ENCODE measurements around the gene VEGFA. TPM values are rescaled to one million over a fixed set of nuclear protein-coding genes. Genes with fewer than 3 reads are reported as not detected.

VEGFA gene
- total and polyA plus RNA-seq, 2 of the 8 experiments (the other 6 are each of a cell fraction or from before 2014, with no cell fraction given): 42.2 to 58.5 TPM

DNA sequence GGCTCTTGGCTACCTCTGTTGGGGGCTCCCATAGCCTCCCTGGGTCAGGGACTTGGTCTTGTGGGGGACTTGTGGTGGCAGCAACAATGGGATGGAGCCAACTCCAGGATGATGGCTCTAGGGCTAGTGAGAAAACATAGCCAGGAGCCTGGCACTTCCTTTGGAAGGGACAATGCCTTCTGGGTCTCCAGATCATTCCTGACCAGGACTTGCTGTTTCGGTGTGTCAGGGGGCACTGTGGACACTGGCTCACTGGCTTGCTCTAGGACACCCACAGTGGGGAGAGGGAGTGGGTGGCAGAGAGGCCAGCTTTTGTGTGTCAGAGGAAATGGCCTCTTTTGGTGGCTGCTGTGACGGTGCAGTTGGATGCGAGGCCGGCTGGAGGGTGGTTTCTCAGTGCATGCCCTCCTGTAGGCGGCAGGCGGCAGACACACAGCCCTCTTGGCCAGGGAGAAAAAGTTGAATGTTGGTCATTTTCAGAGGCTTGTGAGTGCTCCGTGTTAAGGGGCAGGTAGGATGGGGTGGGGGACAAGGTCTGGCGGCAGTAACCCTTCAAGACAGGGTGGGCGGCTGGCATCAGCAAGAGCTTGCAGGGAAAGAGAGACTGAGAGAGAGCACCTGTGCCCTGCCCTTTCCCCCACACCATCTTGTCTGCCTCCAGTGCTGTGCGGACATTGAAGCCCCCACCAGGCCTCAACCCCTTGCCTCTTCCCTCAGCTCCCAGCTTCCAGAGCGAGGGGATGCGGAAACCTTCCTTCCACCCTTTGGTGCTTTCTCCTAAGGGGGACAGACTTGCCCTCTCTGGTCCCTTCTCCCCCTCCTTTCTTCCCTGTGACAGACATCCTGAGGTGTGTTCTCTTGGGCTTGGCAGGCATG is 9.2 kb downstream of the VEGFA start:
- Histone ChIP-seq H2AFZ (ENCODE audit: low read length) (no peak overlapping the region), H3K79me2 (ENCODE audit: control insufficient read depth in 1 of 2, insufficient read depth in 2 of 2, low read length in 2 of 2) (peaks cover 3 to 34% of the 10 kb centered on the region in 2 experiments; a peak in 3 of 4 replicates), H3K9ac (replicated peaks in 1 of 4; ENCODE audit: extremely low read depth in 1 of 4, low read depth in 3 of 4, low read length in 3 of 4) (no peak overlapping the region; a peak in 1 of 7 replicates), H2BK15ac (ENCODE audit: low read length) (no peak overlapping the region), H3K18ac (ENCODE audit: extremely low read depth, low read length) (no peak overlapping the region; the same call in 1 of the 2 replicates), H2BK120ac (replicated peaks; ENCODE audit: low read depth, low read length) (no peak overlapping the region), H3K14ac (ENCODE audit: insufficient read length) (no peak overlapping the region), H2AK5ac (ENCODE audit: low read depth, low read length) (no peak overlapping the region), H3K23me2 (ENCODE audit: low read depth, low read length) (no peaks in the 10 kb centered on the region), H3K9me3 (ENCODE audit: insufficient read depth in 2 of 2, low read depth in 1 of 2, low read length in 1 of 2) (no peaks in the 10 kb centered on the region), H3K27ac (ENCODE audit: low read depth, low read length) (no peak overlapping the region), H2BK12ac (ENCODE audit: low read depth, low read length) (no peak overlapping the region), H4K5ac (ENCODE audit: insufficient read length, low read depth, low read length) (no peak overlapping the region), H3K27me3 (replicated peaks in 1 of 4; ENCODE audit: control insufficient read depth in 3 of 4, extremely low read depth in 1 of 4, insufficient read depth in 3 of 4, low read length in 3 of 4) (no peaks in the 10 kb centered on the region), H3K4me1 (replicated peaks in 1 of 4; ENCODE audit: control insufficient read depth in 3 of 4, insufficient read depth in 4 of 4, low read length in 3 of 4) (peaks cover 0 to 11% (median 8%) of the 10 kb centered on the region in 4 experiments; a peak in 6 of 7 replicates), H4K91ac (replicated peaks; ENCODE audit: insufficient read length, low read length) (no peak overlapping the region), H3K4ac (replicated peaks; ENCODE audit: insufficient read length, low read depth, low read length) (no peak overlapping the region), H3K36me3 (ENCODE audit: control insufficient read depth in 2 of 4, insufficient read depth in 4 of 4, low read length in 3 of 4) (peaks cover 28 to 75% (median 64%) of the 10 kb centered on the region in 4 experiments), H3K4me3 (ENCODE audit: extremely low read depth in 1 of 4, insufficient read depth in 2 of 4, low read depth in 3 of 4, low read length in 4 of 4) (no peak overlapping the region), H2BK20ac (ENCODE audit: low read length) (no peak overlapping the region), H4K8ac (ENCODE audit: extremely low read depth, insufficient read depth, low read length) (no peak overlapping the region), H3K23ac (ENCODE audit: insufficient read length) (no peak overlapping the region), H3K79me1 (ENCODE audit: low read depth, low read length) (peaks cover 18% of the 10 kb centered on the region), H4K20me1 (replicated peaks in 1 of 2; ENCODE audit: control insufficient read depth in 1 of 2, insufficient read depth in 2 of 2, low read length in 2 of 2) (peaks cover 7 to 22% of the 10 kb centered on the region in 2 experiments), H2BK5ac (ENCODE audit: low read depth, low read length) (no peak overlapping the region; the same call in 1 of the 2 replicates), H3K56ac (replicated peaks; ENCODE audit: insufficient read length, low read depth, low read length) (no peak overlapping the region), H3K4me2 (ENCODE audit: insufficient read depth in 1 of 2, low read depth in 2 of 2, low read length in 2 of 2) (no peak overlapping the region)
- DNase-seq (ENCODE audit: low read depth in 1 of 2, low spot score in 2 of 2) (no peak), FAIRE-seq (no peak)
- CTCF ChIA-PET (ENCODE audit: partially characterized antibody): interaction anchor here (7.1 kb wide), 1 partner anchor 14 kb away, joined by 73 read pairs; no protein-coding TSS in a partner anchor
- POLR2A ChIA-PET (ENCODE audit: partially characterized antibody): interaction anchor here (0.9 to 1.7 kb wide), 2 partner anchors 12 to 55 kb away, joined by 3 to 6 read pairs; no protein-coding TSS in a partner anchor
- WGBS, 2 experiments (ENCODE audit: extremely low coverage in 1 of 2, insufficient coverage in 1 of 2, insufficient read length in 1 of 2, insufficient replicate concordance in 2 of 2, low coverage in 1 of 2, low lambda C conversion rate in 2 of 2, missing lambda C conversion rate in 1 of 2): 88% methylated on average over 12 of the region's 12 CpGs; no CpG with 5 or more reads in 1 of the 2 experiments
- TF ChIP-seq BCL11A (IDR thresholded peaks at IDR 0.05; ENCODE audit: low read depth in 2 of 2, low read length in 2 of 2): no peak
- TF ChIP-seq, protein P1, sequence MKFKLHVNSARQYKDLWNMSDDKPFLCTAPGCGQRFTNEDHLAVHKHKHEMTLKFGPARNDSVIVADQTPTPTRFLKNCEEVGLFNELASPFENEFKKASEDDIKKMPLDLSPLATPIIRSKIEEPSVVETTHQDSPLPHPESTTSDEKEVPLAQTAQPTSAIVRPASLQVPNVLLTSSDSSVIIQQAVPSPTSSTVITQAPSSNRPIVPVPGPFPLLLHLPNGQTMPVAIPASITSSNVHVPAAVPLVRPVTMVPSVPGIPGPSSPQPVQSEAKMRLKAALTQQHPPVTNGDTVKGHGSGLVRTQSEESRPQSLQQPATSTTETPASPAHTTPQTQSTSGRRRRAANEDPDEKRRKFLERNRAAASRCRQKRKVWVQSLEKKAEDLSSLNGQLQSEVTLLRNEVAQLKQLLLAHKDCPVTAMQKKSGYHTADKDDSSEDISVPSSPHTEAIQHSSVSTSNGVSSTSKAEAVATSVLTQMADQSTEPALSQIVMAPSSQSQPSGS (IDR thresholded peaks at IDR 0.05; ENCODE audit: low read length): no peak
- no peak for TF ChIP-seq EGR1 (IDR thresholded peaks at IDR 0.05; ENCODE audit: borderline replicate concordance, low read depth, low read length)
- TF ChIP-seq TAF1 (IDR thresholded peaks at IDR 0.05; ENCODE audit: low read depth, low read length): no peak
- TF ChIP-seq FOSL1 (IDR thresholded peaks at IDR 0.05; ENCODE audit: insufficient read depth, low read depth, low read length): no peak
- TF ChIP-seq RAD21 (IDR thresholded peaks at IDR 0.05 in 1 of 2, conservative IDR thresholded peaks at IDR 0.05 in 1 of 2; ENCODE audit: low read depth in 2 of 2, low read length in 2 of 2): no peak
- TF ChIP-seq, protein P2, sequence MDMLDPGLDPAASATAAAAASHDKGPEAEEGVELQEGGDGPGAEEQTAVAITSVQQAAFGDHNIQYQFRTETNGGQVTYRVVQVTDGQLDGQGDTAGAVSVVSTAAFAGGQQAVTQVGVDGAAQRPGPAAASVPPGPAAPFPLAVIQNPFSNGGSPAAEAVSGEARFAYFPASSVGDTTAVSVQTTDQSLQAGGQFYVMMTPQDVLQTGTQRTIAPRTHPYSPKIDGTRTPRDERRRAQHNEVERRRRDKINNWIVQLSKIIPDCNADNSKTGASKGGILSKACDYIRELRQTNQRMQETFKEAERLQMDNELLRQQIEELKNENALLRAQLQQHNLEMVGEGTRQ (IDR thresholded peaks at IDR 0.05; ENCODE audit: low read length): no peak
- no peak for TF ChIP-seq RXRA (IDR thresholded peaks at IDR 0.05; ENCODE audit: insufficient read depth, low read depth, low read length)
